ENCODE results near the gene MRPL27. TPM values are rescaled to one million over a fixed set of nuclear protein-coding genes. Genes with fewer than 3 reads are reported as not detected.

The MRPL27 gene
- total and polyA plus RNA-seq, 2 experiments from 2014 or later = 62.4 to 158 TPM

DNA sequence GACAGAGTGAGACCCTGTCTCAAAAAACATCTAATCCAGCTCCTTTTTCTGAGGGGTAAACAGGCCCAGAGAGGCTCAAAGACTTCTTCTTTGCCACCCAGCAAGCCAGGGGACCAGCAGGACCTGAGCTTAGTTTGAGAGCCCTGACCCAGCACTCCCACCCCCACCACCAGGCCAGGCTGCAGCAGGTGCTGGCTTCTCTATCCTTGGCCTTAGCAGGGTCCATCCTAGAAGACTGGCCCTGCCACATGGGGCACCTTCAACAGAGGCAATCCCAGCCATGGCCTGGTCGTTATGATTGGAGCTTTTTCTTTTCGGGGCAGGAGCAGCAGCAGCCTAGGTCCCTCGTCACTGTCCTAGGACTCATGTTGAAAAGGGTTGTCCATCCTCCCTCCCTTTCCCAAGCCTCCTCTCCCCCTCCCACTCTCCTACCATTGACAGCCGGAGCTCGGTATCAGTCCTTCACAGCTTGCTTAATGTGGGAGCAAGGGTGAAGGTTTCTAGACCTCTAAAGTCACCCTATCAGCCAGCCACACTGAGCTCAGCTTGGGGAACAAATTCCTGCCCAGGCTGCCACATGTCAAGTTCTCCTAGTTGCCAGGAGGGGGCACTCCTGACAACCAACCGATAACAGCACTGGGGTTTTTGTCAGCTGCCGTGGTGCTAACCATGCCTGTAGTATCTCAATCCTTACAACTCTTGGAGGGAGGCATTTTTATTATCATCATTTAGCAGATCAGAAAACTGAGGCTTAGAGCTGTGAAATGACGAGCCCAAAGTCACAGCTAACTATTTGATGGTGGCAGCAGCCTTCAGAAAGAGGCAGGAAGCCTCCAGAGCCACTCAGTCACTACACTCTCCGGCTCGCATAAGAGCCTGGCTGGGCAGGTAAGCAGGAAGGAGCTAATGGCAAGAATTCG lies 11.2 kb downstream of the MRPL27 start:
- no peaks in the 10 kb centered on the region for H3K27me3 ChIP-seq
- peaks cover 9% of the 10 kb centered on the region for H3K36me3 ChIP-seq
- H3K4me1 ChIP-seq (ENCODE audit: low read depth) = peaks cover 14% of the 10 kb centered on the region
- peak; percentile 74 to 84 for DNase-seq (ENCODE audit: low read depth in 1 of 2, low spot score in 1 of 2)
- H3K27ac ChIP-seq = peak overlapping the region; percentile 36
- H3K9me3 ChIP-seq (ENCODE audit: low read depth) = no peaks in the 10 kb centered on the region
- H3K4me3 ChIP-seq = no peak overlapping the region
- TF ChIP-seq, protein P1, sequence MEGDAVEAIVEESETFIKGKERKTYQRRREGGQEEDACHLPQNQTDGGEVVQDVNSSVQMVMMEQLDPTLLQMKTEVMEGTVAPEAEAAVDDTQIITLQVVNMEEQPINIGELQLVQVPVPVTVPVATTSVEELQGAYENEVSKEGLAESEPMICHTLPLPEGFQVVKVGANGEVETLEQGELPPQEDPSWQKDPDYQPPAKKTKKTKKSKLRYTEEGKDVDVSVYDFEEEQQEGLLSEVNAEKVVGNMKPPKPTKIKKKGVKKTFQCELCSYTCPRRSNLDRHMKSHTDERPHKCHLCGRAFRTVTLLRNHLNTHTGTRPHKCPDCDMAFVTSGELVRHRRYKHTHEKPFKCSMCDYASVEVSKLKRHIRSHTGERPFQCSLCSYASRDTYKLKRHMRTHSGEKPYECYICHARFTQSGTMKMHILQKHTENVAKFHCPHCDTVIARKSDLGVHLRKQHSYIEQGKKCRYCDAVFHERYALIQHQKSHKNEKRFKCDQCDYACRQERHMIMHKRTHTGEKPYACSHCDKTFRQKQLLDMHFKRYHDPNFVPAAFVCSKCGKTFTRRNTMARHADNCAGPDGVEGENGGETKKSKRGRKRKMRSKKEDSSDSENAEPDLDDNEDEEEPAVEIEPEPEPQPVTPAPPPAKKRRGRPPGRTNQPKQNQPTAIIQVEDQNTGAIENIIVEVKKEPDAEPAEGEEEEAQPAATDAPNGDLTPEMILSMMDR (IDR thresholded peaks at IDR 0.05; ENCODE audit: low read depth, low read length) = peak; percentile 85

DNA sequence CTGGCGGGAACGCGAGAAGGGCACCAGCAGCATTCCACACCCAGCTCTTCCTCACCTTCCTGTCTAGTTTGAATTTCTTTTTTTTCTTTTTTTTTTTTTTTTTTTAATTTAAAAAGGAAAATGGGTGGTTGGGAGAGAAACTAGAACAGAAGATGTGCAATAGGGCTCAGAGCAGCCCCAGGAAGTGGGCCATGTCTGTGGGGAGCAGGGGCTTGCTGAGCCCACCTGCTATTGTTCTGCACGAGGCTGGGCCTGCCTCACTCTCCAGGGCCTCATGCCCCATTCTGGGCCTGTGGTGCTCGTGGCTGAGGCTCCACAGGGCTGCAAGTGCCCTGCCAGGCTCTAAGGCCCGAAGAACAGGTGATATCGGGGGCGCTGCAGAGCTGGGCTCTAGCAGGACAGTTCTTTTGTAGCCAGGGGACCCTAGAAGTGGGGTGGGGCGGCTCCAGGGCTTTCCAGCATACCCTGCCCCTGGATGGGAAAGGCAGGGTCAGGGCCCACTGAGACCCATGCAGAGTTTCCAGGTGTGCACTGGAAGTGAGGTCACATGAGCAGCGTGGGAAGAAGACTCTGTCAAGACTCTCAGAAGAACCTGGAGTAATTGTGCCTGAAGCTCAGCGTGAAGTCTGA lies 12.4 kb downstream of the MRPL27 start:
- TF ChIP-seq, protein P1 (IDR thresholded peaks at IDR 0.05; ENCODE audit: low read depth, low read length) = no peak
- H3K9me3 ChIP-seq (ENCODE audit: low read depth) = no peaks in the 10 kb centered on the region
- H3K27me3 ChIP-seq = no peaks in the 10 kb centered on the region
- H3K36me3 ChIP-seq = peaks cover 21% of the 10 kb centered on the region
- H3K27ac ChIP-seq = peak overlapping the region; percentile 36
- H3K4me1 ChIP-seq (ENCODE audit: low read depth) = peaks cover 14% of the 10 kb centered on the region
- H3K4me3 ChIP-seq = no peak overlapping the region
- no peak for DNase-seq (ENCODE audit: low read depth in 1 of 2, low spot score in 1 of 2)

DNA sequence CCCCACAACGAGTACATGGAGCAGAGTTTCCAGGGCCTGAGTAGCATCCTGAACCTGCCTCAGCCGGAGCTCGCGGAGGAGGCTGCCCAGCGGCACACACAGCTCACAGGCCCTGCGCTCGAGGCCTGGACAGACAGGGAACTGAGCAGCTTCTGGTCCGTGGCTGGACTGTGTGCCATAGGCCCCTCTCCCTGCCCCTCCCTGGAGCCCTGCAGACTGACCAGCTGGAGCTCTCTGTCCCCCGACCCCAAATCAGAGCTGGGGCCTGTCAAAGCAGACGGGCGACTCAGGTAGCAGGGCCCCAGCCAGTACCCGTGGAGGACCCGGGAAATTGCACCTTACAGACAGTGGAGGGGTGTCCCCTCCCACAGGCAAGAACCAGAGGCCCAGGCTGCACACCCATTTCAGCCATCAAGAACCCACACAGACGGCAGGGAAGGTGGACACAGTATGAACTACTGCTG lies 13.0 kb downstream of the MRPL27 start:
- Histone ChIP-seq H3K36me3 (peaks cover 25% of the 10 kb centered on the region), H3K27ac (no peak overlapping the region), H3K27me3 (no peaks in the 10 kb centered on the region), H3K4me3 (no peak overlapping the region), H3K4me1 (ENCODE audit: low read depth) (peaks cover 14% of the 10 kb centered on the region), H3K9me3 (ENCODE audit: low read depth) (no peaks in the 10 kb centered on the region)
- DNase-seq (ENCODE audit: low read depth in 1 of 2, low spot score in 1 of 2) = no peak
- TF ChIP-seq, protein P1 (IDR thresholded peaks at IDR 0.05; ENCODE audit: low read depth, low read length) = no peak

DNA sequence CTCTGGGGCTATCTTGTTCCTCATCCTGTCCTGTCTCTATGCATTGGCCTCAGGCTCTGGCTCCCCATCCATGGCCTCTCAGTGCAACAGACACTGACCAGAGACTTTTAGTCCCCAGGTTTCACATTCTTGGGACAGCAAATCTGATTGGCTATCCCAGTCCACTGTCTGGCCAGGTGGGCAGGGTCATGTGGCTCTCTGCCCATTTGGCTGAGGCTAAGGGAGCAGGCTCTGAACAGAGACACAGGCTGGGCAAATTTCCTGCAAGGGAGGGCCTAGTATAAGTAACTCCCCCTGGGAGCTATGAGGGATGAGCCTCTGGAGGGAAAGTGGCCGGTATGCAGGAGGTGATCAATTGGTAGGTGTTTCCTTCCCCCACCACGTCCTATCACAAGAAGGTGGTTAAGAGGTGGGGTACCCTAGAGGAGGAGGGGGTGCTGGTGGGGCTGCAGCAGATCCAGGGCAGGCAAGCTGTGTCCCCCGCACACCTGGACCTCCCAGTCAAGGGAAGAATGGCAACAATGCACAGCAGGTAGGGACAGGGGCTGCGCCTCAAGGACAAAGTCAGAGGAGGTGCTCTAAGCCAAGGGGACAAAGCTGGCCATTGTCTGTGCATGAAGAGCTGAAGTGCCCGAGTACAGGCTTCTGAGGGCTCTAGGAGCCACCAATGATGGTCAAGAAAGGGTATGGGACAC lies 13.8 kb downstream of the MRPL27 start:
- Histone ChIP-seq H3K27ac (no peak overlapping the region), H3K9me3 (ENCODE audit: low read depth) (no peaks in the 10 kb centered on the region), H3K27me3 (no peaks in the 10 kb centered on the region), H3K4me3 (no peak overlapping the region), H3K4me1 (ENCODE audit: low read depth) (peaks cover 14% of the 10 kb centered on the region), H3K36me3 (peaks cover 33% of the 10 kb centered on the region)
- DNase-seq (ENCODE audit: low read depth in 1 of 2, low spot score in 1 of 2) = no peak
- TF ChIP-seq, protein P1 (IDR thresholded peaks at IDR 0.05; ENCODE audit: low read depth, low read length) = no peak

DNA sequence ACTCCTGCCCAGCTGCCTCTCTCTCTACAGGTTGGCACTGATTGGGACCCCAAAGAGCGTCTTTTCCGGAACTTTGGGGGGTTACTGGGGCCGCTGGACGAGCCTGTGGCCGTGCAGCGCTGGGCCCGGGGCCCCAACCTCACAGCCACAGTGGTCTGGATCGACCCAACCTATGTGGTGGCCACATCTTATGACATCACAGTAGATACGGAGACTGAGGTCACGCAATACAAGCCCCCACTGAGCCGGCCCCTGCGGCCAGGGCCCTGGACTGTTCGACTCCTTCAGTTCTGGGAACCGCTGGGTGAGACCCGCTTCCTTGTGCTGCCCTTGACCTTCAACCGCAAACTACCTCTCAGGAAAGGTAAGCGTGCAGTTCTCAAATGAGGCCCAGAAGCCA lies 14.8 kb downstream of the MRPL27 start:
- no peak overlapping the region for H3K27ac ChIP-seq
- no peaks in the 10 kb centered on the region for H3K27me3 ChIP-seq
- DNase-seq (ENCODE audit: low read depth in 1 of 2, low spot score in 1 of 2) = no peak
- no peaks in the 10 kb centered on the region for H3K9me3 ChIP-seq (ENCODE audit: low read depth)
- H3K36me3 ChIP-seq = peaks cover 39% of the 10 kb centered on the region
- H3K4me3 ChIP-seq = no peak overlapping the region
- TF ChIP-seq, protein P1 (IDR thresholded peaks at IDR 0.05; ENCODE audit: low read depth, low read length) = no peak
- peaks cover 5% of the 10 kb centered on the region for H3K4me1 ChIP-seq (ENCODE audit: low read depth)

All from cardiac muscle cell (in vitro differentiated cells and primary cell).